Cardiac fibroblast (primary cell): ENCODE measurements around the gene OBSCN.

Experiments
- DNase-seq, 2 donors: peaks; one replicate each; pipeline versions ENCODE4 v3.0.0 to v3.0.0-alpha.2; 2010; ENCODE audit warnings: low read depth in 2 of 2
- H3K4me3 ChIP-seq, 2 donors: replicated peaks in 1 of 2; 1 replicate in 1 of 2; 2 replicates in 1 of 2; pipeline ENCODE4 v1.5.1; 2011; ENCODE audit warnings: low read depth in 2 of 2, low read length in 2 of 2, mild to moderate bottlenecking in 2 of 2, moderate library complexity in 1 of 2
- CTCF ChIP-seq: IDR thresholded peaks from one replicate; pipeline ENCODE4 v1.5.1; 2011; ENCODE audit warnings: low read depth, mild to moderate bottlenecking, low read length, inconsistent platforms

OBSCN gene

GRCh38 chr1:228337031-228337564 is 129.3 kb downstream of the OBSCN start:
- TF ChIP-seq CTCF = no peak
- no peak overlapping the region for H3K4me3 ChIP-seq
- no peak for DNase-seq

GRCh38 chr1:228337711-228338520 is 130.1 kb downstream of the OBSCN start:
- no peak overlapping the region for H3K4me3 ChIP-seq
- DNase-seq = no peak
- TF ChIP-seq CTCF = no peak

GRCh38 chr1:228338521-228339051 is 130.7 kb downstream of the OBSCN start:
- no peak for TF ChIP-seq CTCF
- no peak for DNase-seq
- H3K4me3 ChIP-seq = no peak overlapping the region

GRCh38 chr1:228339059-228339704 is 131.3 kb downstream of the OBSCN start:
- no peak for DNase-seq
- H3K4me3 ChIP-seq = no peak overlapping the region
- TF ChIP-seq CTCF = no peak

GRCh38 chr1:228339766-228340685 is 132.2 kb downstream of the OBSCN start:
- no peak for DNase-seq
- TF ChIP-seq CTCF = no peak
- no peak overlapping the region for H3K4me3 ChIP-seq
